Right lobe of liver (tissue), 6 donors: ENCODE measurements around the gene NWD2. TPM values are rescaled to one million over a fixed set of nuclear protein-coding genes. Genes with fewer than 3 reads are reported as not detected.

ENCODE experiments used
- ATAC-seq, 4 donors: fragments of 200-7000 bp; cut with Tn5 transposase; one replicate each; pipeline ENCODE4 v1.9.1; 2020; ENCODE audit warnings: mild to moderate bottlenecking in 4 of 4, moderate library complexity in 4 of 4
- DNase-seq, 3 donors: peaks; one replicate each; pipeline ENCODE4 v3.0.0-alpha.2; 2020
- H3K27ac ChIP-seq, 3 donors: fragments of 200-600 bp; one replicate each; pipeline ENCODE4 v1.8.0; 2022
- H3K27me3 ChIP-seq, 2 donors: fragments of 200-600 bp; one replicate each; pipeline ENCODE4 v1.8.0; 2022
- H3K36me3 ChIP-seq, 4 donors: fragments of 200-600 bp; sonication (generic) in 1 of 4; one replicate each; pipeline versions ENCODE4 v1.5.1 to v1.8.0; 2017 to 2022; ENCODE audit warnings: control low read depth in 1 of 4
- H3K4me1 ChIP-seq, 4 donors: fragments of 200-600 bp; sonication (generic) in 1 of 4; one replicate each; pipeline versions ENCODE4 v1.5.1 to v1.8.0; 2017 to 2022; ENCODE audit warnings: control low read depth in 1 of 4
- H3K4me3 ChIP-seq, 3 donors: fragments of 200-600 bp; one replicate each; pipeline ENCODE4 v1.8.0; 2022
- H3K9me3 ChIP-seq, 4 donors: fragments of 200-600 bp; sonication (generic) in 1 of 4; one replicate each; pipeline versions ENCODE4 v1.5.1 to v1.8.0; 2017 to 2022; ENCODE audit warnings: control low read depth in 1 of 4
- POLR2A ChIP-seq: fragments of 450-650 bp; IDR thresholded peaks from one replicate; pipeline ENCODE4 v1.6.1; 2017; ENCODE audit warnings: antibody characterized with exemption, mild to moderate bottlenecking
- WGBS: methylation state at CpG from one replicate; pipeline ENCODE4 v1.1.6; 2018; ENCODE audit warnings: low coverage, low lambda C conversion rate; ENCODE audit not compliant: insufficient coverage; ENCODE audit errors: missing lambda C conversion rate; 5-methylcytosine and 5-hydroxymethylcytosine counted together
- intact Hi-C, 2 donors: fragments of 100-400 bp; cut with DNase I; formaldehyde crosslinking; loops; one replicate each; pipeline versions ENCODE4 v1.11.2 to v1.14.1; 2022
- total RNA-seq, 6 experiments: library from RNA; depleted of rRNA in 2 of 6; stranded (reverse); fragments of >200 nt in 2 of 6; fragmentation: NEBNext Ultra II Directional in 3 of 6; extraction: Animal tissue kit (Norgen Biotek cat#: 25700) in 3 of 6; gene quantifications; one replicate each; pipeline versions ENCODE4 v1.1.0 to v1.2.4, GENCODE V29; 2016 to 2023
- TF ChIP-seq, protein P1 (sequence below), 4 donors: fragments of 200-600 bp in 3 of 4; fragments of 450-650 bp in 1 of 4; IDR thresholded peaks; one replicate each; pipeline versions ENCODE4 v1.5.1 to v1.8.0; 2016 to 2022; ENCODE audit warnings: antibody characterized with exemption in 4 of 4, mild to moderate bottlenecking in 2 of 4
- donor health status: DM: no; HTN: yes; CAD: no.
- donor health status: DM: no; HTN: no; CAD: no.
- donor health status: DM: no; HTN: no; CAD: no.
- donor health status: DM: no; HTN: yes; CAD: no.
- donor health status: DM: no; HTN: yes; CAD: no.

Gene NWD2
- total RNA-seq, 6 experiments from 2014 or later: 0.05 TPM; not detected in 5

DNA sequence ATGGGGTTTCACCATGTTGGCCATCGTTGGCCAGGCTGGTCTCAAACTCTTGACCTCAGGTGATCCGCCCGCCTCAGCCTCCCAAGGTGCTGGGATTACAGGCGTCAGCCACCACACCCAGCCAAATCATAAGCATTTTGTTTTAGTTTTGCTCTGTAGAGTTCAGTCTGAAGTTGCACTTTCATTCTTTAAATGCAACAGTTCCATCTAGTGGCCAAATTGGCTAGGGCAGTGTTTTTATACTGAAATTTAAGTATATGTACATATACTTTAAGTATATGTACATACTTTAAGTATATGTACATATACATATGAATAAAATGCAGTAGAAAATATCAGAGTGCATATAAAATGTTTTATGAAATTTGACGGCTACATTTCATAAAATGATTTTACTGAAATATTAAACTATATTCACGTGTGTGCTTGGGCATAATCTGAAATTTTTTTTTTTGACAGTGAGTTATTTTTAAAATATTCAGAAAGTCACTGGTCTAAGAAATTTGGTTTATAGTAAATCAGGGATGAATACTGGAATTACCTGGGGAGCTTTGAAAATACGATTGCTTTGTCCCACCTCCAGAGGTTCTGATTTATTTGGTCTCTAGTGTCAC lies 145.5 kb downstream of the NWD2 start:
- Histone ChIP-seq H3K9me3 (no peaks in the 10 kb centered on the region), H3K4me3 (peak overlapping the region in 1 of 3 donors; percentile 26), H3K27me3 (no peaks in the 10 kb centered on the region), H3K36me3 (no peaks in the 10 kb centered on the region), H3K4me1 (peaks cover 0 to 6% (median 0%) of the 10 kb centered on the region in 4 donors), H3K27ac (no peak overlapping the region)
- no peak for TF ChIP-seq POLR2A
- TF ChIP-seq, protein P1, sequence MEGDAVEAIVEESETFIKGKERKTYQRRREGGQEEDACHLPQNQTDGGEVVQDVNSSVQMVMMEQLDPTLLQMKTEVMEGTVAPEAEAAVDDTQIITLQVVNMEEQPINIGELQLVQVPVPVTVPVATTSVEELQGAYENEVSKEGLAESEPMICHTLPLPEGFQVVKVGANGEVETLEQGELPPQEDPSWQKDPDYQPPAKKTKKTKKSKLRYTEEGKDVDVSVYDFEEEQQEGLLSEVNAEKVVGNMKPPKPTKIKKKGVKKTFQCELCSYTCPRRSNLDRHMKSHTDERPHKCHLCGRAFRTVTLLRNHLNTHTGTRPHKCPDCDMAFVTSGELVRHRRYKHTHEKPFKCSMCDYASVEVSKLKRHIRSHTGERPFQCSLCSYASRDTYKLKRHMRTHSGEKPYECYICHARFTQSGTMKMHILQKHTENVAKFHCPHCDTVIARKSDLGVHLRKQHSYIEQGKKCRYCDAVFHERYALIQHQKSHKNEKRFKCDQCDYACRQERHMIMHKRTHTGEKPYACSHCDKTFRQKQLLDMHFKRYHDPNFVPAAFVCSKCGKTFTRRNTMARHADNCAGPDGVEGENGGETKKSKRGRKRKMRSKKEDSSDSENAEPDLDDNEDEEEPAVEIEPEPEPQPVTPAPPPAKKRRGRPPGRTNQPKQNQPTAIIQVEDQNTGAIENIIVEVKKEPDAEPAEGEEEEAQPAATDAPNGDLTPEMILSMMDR (IDR thresholded peaks at IDR 0.05): peak; percentile 72 to 86 (median 82)
- no peak for DNase-seq
- intact Hi-C loops: loop anchor here in 1 of 2 donors (5.0 kb wide), 1 partner anchor 973 kb away; no protein-coding TSS in a partner anchor
- 31% methylated on average over 7 of the region's 7 CpGs for WGBS
- ATAC-seq: peak; percentile 75 to 87 (median 82)

DNA sequence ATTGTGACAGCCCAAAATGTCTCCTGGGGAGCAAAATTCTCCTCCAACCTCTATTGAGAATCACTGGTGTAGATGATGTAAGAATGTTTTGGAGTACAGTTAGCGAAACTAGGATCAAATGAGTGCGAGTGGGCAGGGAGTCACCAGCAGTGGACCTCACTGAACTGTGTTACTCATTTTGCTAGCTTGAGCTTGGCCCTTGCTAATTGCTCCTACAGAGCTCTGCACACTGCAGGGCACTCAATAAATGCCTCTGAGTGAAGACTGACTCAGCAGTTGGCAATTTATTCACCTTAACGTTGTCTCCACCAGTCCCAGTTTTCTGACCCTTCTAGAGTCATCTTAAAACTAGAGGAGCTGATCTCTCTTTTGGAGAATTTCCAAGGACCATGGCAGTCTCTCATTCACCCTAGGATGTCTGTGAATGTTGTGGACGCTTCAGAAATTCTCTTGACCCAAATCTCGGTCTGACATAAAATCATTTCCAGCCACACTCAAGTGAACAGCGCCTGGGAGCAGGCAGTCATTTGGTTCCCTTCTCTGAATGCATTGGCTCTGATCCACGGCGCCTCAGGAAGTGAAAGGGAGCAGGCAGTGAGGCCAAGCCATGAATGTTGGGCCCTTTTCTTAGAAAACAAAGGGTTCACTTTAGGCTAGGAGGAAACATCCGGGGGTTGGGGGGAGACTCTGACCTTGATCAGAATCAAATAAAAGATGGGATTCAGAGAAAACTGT lies 148.1 kb downstream of the NWD2 start:
- intact Hi-C loops: no loop called here
- H3K27ac ChIP-seq: no peak overlapping the region

DNA sequence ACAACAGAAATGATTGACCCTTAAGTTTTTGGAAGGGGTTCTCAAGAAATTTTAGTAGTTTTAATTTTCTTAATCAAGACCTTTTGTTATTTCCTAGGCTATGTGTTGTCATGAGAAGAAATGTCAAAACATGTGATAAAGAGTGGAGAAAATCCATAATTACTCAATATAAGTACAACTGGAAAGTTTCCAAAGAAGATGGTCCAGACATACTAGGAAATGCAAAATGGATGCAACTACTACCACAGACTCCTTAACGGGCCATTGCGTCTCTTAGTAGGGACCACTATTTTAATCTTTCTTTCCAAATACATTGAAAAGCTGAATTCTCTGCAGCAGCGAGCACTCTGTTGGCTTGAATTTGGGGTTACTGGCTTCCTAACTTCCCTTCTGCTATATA lies 148.8 kb downstream of the NWD2 start:
- intact Hi-C loops: no loop called here
- no peak for ATAC-seq
- no peak for DNase-seq
- Histone ChIP-seq H3K9me3 (no peaks in the 10 kb centered on the region), H3K27ac (no peak overlapping the region), H3K36me3 (no peaks in the 10 kb centered on the region), H3K4me3 (no peak overlapping the region), H3K27me3 (no peaks in the 10 kb centered on the region), H3K4me1 (peaks cover 0 to 6% (median 0%) of the 10 kb centered on the region in 4 donors)
- no peak for TF ChIP-seq POLR2A
- TF ChIP-seq, protein P1 (IDR thresholded peaks at IDR 0.05): no peak
- 59% methylated on average over 3 of the region's 3 CpGs for WGBS

More for the DNA sequence above, 148.1 kb downstream of the NWD2 start:
- peak; percentile 33 to 64 (median 57) for ATAC-seq
- Histone ChIP-seq H3K36me3 (no peaks in the 10 kb centered on the region), H3K4me3 (no peak overlapping the region), H3K4me1 (peaks cover 0 to 6% (median 0%) of the 10 kb centered on the region in 4 donors), H3K27me3 (no peaks in the 10 kb centered on the region), H3K9me3 (no peaks in the 10 kb centered on the region)
- DNase-seq: peak in 1 of 3 donors; percentile 42
- no peak for TF ChIP-seq POLR2A
- TF ChIP-seq, protein P1 (IDR thresholded peaks at IDR 0.05): no peak
- 45% methylated on average over 7 of the region's 9 CpGs for WGBS

DNA sequence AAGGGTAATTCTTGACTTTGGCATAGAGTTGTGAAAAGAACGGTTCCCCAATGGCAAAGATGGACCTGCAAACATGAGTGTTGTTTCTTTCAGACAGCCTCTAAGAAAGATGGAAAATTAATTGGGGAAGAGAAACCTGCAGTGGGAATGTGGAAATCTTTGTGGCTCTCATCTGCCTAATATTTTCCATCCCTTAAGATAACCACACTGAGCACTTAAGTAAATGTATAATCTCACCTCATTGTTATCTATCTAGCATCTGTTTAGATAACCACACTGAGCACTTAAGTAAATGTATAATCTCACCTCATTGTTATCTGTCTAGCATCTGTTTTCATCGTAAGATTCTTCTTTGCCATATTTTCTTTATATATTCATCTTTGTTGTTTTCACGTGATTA lies 149.3 kb downstream of the NWD2 start:
- DNase-seq (no peak), ATAC-seq (no peak)
- intact Hi-C loops: no loop called here
- no peak overlapping the region for H3K4me3 ChIP-seq
- no peaks in the 10 kb centered on the region for H3K27me3 ChIP-seq
- whole genome bisulfite sequencing: 74% methylated on average over 3 of the region's 3 CpGs
- no peak for TF ChIP-seq POLR2A
- TF ChIP-seq, protein P1 (IDR thresholded peaks at IDR 0.05): no peak
- no peaks in the 10 kb centered on the region for H3K36me3 ChIP-seq
- no peaks in the 10 kb centered on the region for H3K9me3 ChIP-seq
- H3K4me1 ChIP-seq: peaks cover 0 to 2% (median 0%) of the 10 kb centered on the region in 4 donors
- H3K27ac ChIP-seq: no peak overlapping the region
